ENCODE measurements around the gene HJURP.

The HJURP gene

GRCh38 chr2:233831011-233831721, 23.2 kb downstream of the HJURP start:
- DNase-seq, result no peak

- DNase-seq, result no peak
These were observed 24.1 kb downstream of the HJURP start for GRCh38 chr2:233830111-233830802.

DNA sequence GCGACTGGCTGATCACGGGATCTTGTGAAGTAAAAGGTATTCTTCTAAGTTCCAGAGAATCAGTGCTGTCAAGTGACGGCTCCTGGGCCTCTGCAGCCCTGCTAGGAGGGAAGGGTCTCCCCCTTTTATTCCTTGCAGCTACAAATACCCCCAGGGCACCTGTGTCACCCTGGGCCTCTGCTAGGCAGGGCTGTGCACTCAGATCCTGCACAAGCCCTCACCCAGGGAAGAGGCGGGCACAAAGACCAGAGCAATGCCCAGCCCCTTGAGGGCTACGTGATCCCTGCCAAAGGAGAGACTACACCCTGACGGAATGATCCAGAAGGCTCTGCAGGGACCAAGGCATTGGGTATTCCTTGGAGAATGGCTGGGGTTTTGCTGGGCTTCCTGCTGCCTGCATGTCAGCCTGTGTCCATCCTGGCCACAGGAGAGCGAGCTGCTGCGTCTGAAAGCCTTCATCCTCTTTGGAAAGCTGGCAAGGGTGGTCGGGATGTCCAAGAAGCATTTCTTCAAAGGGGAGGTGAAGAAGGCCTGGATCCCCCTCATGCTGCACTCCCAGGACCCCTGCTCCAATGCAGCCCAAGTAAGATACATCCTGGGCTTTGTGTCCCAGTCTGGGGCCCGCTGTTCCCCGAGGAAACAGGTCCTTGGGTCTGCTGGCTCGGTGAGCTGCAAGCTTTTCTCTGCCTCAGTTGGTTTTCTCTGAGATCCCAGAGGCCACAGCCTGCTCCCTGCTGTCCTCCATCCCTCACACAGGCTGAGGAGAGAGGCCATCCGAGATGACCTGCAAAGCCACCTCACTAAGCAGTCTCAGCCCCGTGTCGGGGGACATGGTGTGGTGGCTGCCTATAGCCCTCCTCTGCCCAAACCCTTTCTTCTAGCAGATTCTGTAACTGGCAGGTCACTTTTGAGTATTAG, 24.9 kb downstream of the HJURP start:
- DNase-seq, result no peak

- DNase-seq, result no peak
These were observed 25.7 kb downstream of the HJURP start for GRCh38 chr2:233828546-233829192.

DNA sequence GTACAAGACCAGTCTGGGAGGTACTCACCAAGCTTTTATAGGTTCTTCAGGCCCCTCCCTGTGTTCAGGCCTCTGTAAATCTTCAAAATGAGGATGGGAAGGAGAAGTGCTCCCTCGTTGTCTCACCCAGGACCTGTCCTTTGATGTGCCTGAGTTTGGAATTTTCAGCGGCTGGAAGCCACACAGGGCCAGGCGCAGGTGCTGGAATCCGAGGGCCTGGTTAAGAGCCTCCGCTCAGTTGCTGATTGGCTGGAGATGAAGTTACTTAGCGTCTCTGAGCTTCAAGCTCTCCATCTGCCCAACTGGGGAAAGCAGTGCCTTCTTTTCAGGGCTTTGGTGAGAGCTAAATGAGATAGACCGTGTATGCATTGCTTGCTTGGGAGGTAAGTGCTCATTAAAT, 30.0 kb downstream of the HJURP start:
- DNase-seq, result no peak

- no peak for DNase-seq
These were observed 30.6 kb downstream of the HJURP start for GRCh38 chr2:233823731-233824121.

GRCh38 chr2:233822781-233823730, 31.3 kb downstream of the HJURP start:
- no peak for DNase-seq

GRCh38 chr2:233822101-233822771, 32.1 kb downstream of the HJURP start:
- no peak for DNase-seq

- DNase-seq, result no peak
These were observed 32.6 kb downstream of the HJURP start for GRCh38 chr2:233821709-233822100.

DNA sequence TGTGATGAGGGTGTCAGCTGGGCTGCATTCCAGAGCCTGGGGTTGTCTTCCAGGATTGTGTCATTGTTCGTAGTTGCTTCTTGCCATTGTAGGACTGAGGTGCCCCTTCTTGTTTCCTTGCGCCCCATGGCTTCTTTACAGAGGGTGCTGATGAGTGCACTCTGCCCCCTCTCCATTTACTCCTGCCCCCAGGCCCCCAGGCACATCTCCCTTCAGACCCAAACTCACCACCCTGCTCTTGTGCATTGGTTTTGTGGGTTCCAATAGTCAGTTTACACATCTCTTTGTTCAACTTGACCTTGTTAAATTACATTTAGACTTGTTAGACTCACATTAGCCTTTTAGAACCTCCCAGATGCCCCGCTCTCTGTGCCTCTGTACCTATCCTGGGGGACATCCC, 33.1 kb downstream of the HJURP start:
- no peak for DNase-seq

- DNase-seq, result no peak
These were observed 33.6 kb downstream of the HJURP start for GRCh38 chr2:233820774-233821105.

GRCh38 chr2:233819884-233820773, 34.2 kb downstream of the HJURP start:
- no peak for DNase-seq

DNA sequence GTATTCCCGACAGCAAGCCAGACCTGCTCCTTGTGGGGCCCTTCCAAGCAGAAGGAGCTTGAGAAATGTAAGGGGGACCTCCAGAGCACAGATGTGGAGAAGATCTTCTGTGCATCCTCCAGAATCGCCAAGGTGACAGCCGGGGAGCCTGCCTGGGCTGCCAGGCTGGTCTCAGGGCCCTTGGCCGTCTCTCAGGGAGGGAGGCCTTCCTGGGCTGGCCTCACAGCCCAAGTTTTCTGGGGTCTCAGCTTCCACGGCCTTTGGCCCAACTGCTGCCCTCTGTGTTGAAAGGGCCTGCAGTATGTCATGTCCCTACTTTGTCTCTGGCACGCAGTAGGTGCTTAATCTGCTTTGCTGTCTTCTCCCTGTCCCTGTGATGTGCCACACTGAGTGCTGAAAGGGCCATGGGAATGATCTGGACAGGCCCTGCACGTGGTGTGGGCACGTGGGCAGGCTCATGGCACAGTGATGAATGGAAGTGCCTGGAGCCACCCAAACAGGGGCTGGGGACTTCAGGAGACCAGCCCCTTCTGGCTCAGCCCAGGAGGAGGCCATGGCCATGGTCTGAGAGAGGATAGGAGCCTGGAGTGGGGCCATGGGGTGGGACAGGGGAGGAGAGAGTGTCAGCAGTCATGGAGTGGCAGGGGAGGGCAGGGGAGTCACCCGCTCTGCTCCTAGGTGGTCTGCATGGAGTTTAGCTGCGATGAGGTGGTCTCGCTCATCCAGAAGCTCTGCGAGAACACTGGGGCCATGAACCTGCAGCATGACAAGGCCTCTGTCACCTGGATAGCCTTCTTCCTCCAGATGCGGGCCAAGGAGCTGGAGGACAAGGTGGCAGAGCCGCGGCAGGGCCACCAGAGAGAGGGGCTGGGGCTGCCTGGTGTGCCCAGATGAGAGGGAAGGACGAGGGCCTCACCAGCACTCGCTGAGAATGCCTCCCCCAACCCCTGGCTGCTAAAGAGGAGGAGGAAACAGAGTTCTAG, 35.4 kb downstream of the HJURP start:
- no peak for DNase-seq

DNA sequence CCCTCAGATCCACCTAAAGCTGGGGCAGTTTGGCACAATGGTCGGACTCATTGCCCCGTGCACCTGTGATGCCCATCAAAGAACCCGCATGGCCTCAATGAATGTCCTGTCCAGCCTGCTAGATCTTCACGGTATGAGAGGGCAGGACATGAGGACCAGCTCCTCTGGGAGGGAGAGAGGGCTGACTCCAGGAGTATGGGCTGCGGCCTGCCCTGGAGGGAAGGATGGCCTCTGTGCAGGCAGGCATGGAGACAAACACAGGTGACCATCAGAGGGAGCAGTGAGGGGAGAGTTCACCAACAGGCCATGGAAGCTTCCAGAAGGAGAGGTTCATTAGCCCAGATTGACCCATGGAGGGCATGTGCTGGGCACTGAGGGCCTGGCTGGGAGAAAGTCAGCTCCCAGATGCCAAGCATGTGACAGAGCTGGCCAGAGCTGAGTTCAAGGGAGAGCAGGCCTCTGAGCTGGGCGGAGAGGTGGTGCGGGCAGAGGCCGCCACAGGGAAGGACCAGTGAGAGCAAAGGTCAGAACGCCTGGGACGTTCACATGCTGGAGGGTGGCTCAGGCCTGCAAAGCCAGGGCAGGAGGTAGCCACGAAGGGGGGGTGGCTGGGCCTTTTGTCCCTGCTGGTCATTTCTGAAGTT, 36.2 kb downstream of the HJURP start:
- DNase-seq, result no peak

DNA sequence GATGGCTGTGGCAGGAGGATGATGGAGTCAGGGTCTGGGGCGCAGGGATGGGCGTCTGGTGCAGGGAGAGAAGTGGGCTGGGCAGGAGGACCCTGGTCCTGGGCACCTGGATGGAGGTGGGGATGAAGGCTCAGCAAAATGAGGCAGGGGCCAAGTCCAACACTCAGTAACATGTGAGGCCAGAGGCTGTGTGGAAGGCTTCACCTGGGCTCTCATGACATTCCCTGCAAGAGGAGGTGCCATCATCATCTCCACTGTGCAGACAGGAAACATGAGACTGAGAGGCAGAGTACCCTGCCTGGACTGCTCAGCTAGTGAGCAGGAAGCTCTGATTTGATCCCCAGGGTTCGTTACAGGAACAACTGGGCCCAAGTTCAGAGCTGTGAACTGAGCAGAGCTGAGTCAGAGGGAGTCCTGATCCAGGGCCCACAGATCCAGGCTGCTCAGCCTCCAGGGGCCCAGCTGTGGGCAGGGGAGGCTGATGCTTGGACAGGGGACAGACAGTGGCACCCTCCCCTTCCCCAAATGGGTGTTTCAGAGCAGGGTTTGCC, 36.9 kb downstream of the HJURP start:
- no peak for DNase-seq

- no peak for DNase-seq
These were observed 37.6 kb downstream of the HJURP start for GRCh38 chr2:233816771-233817170.

DNA sequence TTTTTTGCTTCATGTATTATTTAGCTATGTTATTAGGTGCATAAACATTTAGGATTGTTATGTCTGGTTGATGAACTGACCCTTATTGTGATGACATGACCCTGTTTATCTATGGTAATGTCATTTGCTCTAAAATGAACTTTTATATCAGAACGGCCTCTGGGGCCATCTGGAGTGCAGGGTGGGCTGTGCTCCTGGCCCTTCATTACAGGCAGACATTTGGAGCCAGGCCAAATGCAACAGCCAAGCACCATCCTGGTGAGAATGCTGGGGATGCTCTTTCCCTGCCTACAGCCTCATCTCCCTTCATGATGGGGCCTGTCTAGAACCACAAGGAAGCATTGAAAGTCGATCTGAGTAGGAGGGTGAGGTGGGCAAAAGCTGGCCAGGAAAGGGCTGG, 38.0 kb downstream of the HJURP start:
- no peak for DNase-seq

GRCh38 chr2:233815861-233816260, 38.5 kb downstream of the HJURP start:
- DNase-seq, result no peak
